NCI-H187 (cell line): ENCODE data around the gene CFAP61.
A peak's percentile ranks its signal among the peaks of the same experiment; 100 is the strongest.
"Not testable (repeated sequence)": the region's sequence is repeated elsewhere in the genome, so short reads cannot be mapped to it uniquely, and the experiment has no call there.

ENCODE experiments used
- DNase-seq, 2 experiments: peaks; one replicate each; lab custom pipeline; 2025; lab: John Stamatoyannopoulos, UW

CFAP61 gene

DNA sequence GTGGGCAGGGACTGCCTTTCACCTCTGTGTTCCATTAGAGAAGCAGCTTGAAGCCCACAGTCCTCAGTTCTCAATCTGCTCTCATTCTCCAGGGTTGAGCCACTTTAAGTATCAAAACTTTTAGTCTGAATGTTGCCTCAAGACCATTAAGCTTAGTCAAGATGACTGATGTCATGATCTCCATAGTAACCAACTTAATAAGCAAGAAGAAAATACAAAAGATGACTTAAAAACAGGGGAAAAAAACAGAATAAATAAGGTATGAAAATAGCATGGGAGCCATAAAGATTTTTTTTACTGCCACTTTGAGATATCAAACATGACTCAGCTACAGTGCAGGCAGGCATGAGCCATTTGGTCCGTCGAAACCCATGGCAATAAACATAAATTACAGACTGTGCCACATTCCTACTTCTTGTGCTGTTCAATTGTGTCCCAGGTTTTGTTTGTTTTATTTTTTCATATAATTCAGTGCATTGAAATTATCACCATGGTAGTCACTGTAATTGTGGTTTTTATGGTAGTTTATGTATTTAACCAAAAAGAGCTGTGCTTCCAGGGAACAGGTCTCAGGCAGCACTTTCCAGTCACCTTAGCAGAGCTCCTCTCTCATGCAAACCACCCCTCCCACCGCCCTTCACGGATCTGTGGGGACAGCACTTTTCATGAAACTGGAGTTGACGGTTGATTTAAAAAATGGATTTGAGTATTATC, 159.1 kb downstream of the CFAP61 start:
- DNase-seq = peak in 1 of 2 experiments; percentile 35

GRCh38 chr20:20211988-20212518, 159.7 kb downstream of the CFAP61 start:
- DNase-seq = peak in 1 of 2 experiments; percentile 79

DNA sequence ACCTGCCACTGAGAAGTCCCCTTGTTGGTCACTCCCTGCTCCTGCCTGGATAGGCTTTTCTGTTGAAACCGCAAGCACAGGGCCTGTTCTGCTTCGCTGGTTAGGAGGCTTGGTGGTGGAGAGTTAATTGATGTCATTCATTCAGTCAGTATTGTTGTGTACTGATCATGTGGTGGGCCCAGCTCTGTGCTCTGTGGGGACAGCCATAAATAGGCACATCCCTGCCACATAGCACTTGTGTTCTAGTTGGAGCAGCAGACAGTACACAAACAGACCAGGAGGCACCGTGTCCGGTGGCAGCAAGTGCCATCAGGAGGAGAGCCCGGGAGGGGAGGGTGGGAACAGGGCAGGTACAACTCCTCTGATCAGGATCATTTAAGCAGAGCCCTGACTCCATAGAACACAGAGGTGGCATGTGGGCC, 160.4 kb downstream of the CFAP61 start:
- peak; percentile 82 to 89 for DNase-seq

GRCh38 chr20:20213526-20214121, 161.3 kb downstream of the CFAP61 start:
- no peak for DNase-seq

- peak in 1 of 2 experiments; percentile 54 for DNase-seq
Measured at GRCh38 chr20:20214757-20215275, 162.5 kb downstream of the CFAP61 start.

DNA sequence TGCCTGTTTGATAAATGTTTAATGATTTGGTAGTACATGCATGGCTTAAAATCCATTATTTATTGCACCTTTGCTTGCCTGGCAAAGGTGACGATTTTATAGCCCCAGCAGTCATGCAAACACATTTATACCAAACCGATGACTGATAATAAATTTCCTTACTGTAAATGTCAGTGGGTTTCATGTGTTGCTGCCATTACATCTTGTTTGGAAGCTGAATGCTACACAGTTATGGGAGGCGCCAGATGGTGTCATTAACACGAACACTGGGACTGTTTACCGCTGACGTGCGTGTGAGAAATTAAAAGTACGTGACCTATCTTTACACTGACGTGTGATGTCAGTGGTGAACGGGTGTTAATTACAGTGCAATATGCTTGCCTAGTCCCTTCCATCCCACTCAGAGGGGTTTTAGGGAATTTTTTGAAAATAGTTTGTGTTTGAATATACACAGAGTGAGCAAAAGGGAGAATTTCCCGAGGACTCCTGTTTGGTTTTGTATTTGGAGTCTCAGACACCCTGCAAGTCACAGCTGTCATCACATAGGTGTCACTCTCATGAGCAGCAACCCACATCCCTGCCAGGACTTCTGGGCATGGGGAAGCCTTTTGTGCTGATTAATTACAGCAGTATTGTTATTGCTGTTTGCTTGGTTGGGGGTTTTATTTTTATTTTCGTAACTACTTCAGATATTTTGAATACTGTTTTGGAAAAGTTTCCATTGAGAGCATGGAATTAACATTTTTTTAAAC, 163.8 kb downstream of the CFAP61 start:
- DNase-seq = no peak

GRCh38 chr20:20216941-20217340, 164.6 kb downstream of the CFAP61 start:
- no peak for DNase-seq

DNA sequence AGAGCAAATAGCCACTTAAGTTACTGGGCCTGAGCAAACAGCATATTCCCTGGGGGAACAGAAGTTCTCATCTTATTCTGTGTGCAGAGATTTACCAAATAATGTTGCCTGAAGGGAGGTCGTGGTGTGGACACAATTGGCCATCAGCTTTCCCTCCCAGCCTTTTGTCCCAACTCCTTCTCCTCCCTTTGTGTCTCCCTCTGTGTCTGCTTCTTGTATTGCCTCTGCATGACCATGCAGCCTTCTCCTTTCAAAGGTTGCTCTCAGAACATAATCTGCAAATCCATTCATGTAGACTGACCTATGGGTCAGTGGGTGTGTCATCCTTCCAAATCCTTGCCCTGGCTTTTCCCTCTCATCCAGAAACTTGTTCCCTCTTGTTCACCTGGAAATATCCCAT, 165.3 kb downstream of the CFAP61 start:
- DNase-seq = no peak

- not testable (repeated sequence) for DNase-seq
Measured at GRCh38 chr20:20218106-20218505, 165.8 kb downstream of the CFAP61 start.

- no peak for DNase-seq
Measured at GRCh38 chr20:20219016-20219415, 166.7 kb downstream of the CFAP61 start.

DNA sequence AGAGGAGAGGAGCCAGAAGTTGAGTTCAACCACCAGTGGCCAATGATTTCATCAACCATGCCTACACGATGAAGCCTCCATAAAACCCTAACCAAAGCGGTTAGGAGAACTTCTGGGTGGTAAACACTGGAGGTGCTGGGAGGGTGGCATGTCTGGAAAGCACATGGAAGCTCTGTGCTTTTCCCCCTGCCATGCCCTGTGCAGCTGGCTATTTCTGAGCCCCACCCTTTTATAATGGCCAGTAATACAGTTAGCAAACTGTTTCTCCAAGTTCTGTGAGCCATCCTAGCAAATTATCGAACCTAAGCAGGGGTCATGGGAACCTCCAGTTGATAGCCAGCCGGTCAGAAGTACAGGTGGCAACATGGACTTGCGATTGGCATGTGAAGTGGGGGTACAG, 167.8 kb downstream of the CFAP61 start:
- DNase-seq = no peak

- no peak for DNase-seq
Measured at GRCh38 chr20:20223981-20224380, 171.6 kb downstream of the CFAP61 start.

DNA sequence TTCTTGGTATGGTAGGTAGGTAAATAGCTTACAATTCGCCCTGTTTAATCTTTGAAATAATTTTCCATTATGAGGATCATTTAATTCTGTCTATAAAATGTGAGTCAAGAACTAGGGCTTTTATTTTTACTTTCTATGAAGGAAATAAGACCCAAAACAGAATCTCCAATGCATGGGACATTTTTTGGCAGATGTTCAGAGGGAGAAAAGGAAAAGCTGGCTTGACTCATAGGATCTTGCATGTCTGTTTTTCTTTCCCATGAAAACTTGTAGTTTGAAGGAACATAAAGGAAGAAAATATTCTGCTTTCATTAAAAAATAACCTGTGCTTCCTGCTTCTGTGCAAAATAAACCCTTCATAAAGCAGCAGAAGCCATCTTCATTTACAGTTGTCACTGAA, 172.5 kb downstream of the CFAP61 start:
- no peak for DNase-seq

DNA sequence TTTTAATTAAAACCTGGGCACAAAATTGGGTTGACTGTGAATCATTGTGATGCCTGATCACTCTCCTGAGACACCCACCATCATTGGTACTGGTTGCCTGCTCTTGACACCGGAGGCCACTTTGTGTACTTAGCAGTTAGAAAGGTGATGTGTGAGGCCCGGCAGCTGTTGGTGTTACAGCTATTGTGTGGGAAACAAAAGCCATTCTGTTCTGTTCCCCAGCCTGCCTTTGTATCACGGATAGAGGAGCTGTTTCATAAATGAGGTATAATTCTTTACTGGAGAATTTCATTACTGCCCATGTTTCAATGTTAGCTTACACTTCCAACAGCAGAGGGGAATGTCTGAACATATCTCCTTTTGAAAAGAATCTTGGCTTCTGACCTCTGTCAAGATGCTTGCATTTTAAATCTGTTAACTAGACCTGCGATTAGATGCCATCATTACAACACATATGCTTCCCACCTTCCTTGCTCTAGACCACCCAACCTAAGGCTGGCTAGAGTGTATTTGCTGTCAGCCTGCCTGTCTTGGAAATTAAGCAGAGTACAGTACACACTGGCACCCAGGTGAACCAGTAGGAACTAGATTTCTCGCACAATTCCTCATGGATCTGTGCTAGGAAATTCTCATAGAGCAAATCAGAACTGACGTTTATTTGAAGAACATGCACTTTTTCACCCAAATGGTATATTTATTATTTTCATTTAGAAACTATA, 173.2 kb downstream of the CFAP61 start:
- peak in 1 of 2 experiments; percentile 45 for DNase-seq

GRCh38 chr20:20226554-20226953, 174.2 kb downstream of the CFAP61 start:
- DNase-seq = no peak

DNA sequence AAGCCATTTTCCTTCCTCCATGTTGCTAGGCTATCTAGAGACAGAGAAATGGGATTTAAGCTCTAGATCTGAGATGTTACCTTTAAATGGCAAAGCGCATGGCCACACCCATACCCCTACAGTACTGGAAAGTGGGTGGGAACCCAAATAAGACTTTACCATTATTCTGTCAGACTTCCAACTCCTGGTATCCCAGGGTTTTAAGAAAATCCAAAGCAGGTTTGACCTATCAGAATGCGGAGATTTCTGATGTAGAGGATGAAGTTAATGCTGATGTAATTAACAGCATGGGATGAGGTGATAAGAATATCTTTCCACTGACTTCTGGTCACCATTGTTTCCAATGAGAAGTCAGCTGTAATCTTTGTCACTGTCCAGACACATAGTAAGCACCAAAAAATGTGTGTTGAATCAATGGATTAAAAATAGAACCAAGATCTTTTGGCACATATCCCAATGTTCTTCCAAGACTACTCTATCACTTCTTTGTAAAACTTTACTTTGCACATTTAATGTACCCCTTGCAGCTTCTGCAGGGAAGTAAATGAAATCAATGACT, 174.8 kb downstream of the CFAP61 start:
- no peak for DNase-seq

GRCh38 chr20:20228351-20228750, 176.0 kb downstream of the CFAP61 start:
- DNase-seq = no peak

DNA sequence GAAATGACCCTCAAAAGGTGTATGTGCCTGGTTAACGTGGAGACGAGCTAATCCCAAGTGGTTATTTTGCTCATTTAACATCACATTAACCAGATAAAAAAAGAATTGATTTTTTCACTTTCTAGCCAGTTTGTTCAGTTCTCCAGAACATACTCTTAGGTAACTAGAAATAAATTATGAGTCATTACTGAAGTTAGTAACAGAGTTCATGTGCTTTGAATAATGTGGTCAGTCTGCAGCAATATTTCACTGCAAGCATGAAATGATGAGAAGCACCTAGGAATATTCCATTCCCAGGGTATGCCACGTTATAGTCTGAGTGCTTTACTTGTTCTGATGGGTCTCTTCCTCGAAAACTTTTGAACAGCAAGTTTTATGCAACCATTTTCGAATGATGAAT, 177.3 kb downstream of the CFAP61 start:
- DNase-seq = no peak

DNA sequence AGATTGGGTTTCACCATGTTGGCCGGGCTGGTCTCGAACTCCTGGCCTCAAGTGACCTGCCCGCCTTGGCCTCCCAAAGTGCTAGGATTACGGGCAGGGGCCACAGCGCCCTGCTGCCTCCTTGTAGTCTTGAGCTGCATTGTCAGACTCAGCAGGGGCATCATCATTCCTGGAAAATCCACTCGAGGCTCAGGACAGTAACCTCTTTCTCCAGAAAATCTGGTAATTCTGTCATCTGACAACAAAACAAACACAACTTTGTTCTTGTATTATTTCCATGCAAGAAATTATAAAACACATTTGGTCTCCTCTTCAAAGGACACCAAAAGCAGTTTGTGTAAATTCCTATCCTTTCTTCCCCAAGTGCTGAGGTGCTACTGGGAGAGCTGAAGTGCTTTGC, 178.4 kb downstream of the CFAP61 start:
- no peak for DNase-seq

DNA sequence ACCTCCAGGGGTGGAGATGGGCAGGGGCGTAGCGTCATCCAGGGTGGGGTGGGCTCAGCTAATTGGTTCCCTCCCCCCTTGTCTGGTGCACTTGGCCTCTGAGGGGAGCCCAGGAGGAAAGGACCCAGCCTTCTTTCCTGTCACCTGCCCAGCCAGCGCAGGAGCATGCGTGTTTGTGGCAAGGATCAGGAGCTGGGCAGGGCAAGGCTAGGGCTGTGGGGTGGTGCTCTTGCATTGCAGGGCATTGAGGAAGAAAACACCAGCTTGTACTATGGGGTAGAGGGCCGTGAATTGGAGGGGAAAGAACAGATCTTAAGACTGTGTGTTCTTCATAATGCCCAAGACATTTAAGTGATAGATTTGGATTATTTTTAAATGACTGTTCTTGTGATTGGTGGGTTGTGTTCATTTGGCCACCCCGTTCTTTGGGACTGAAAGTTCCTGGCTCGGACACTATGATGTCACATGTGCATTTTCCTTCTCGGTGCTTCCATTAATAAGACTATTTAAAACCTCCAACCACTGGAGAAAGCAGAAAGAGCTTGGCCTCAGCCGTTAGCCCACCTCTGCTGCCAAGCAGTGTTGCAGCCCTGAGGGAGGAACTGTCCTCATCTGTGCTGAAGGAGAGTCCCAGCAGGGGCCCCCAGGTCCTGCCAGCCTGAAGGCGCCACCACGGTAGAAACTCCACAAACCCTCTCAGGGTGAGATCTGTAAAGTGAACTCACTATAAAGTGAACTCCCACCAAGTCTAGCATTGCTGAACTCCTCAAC, 179.4 kb downstream of the CFAP61 start:
- no peak for DNase-seq

GRCh38 chr20:20233041-20233514, 180.7 kb downstream of the CFAP61 start:
- DNase-seq = no peak
